GM12875 (cell line): ENCODE results near the gene DHTKD1.
"Not testable (repeated sequence)": the region's sequence is repeated elsewhere in the genome, so short reads cannot be mapped to it uniquely, and the experiment has no call there.

Source experiments
- H3K4me3 ChIP-seq: one replicate; pipeline ENCODE4 v1.5.1; 2011; ENCODE audit warnings: low read depth, low read length, control low read depth
- CTCF ChIP-seq: IDR thresholded peaks from 2 replicates; pipeline ENCODE4 v1.5.1; 2011; ENCODE audit warnings: low read depth, mild to moderate bottlenecking, control low read depth, inconsistent platforms, low read length, moderate library complexity, borderline replicate concordance; ENCODE audit not compliant: insufficient read depth

Gene DHTKD1

GRCh38 chr10:12091421-12091820 is 22.7 kb downstream of the DHTKD1 start:
- TF ChIP-seq CTCF, result no peak
- H3K4me3 ChIP-seq, result no peak overlapping the region

GRCh38 chr10:12097361-12097760 is 28.6 kb downstream of the DHTKD1 start:
- H3K4me3 ChIP-seq, result not testable (repeated sequence)

- no peak for TF ChIP-seq CTCF
- H3K4me3 ChIP-seq, result no peak overlapping the region
These were observed 29.0 kb downstream of the DHTKD1 start for GRCh38 chr10:12097791-12098190.

GRCh38 chr10:12098966-12099365 is 30.2 kb downstream of the DHTKD1 start:
- TF ChIP-seq CTCF, result no peak
- H3K4me3 ChIP-seq, result no peak overlapping the region

GRCh38 chr10:12103802-12104201 is 35.0 kb downstream of the DHTKD1 start:
- no peak for TF ChIP-seq CTCF
- no peak overlapping the region for H3K4me3 ChIP-seq

- no peak for TF ChIP-seq CTCF
These were observed 39.0 kb downstream of the DHTKD1 start for GRCh38 chr10:12107781-12108180.

GRCh38 chr10:12109286-12109685 is 40.5 kb downstream of the DHTKD1 start:
- TF ChIP-seq CTCF, result no peak
- no peak overlapping the region for H3K4me3 ChIP-seq

More at GRCh38 chr10:12107781-12108180, 39.0 kb downstream of the DHTKD1 start:
- no peak overlapping the region for H3K4me3 ChIP-seq

GRCh38 chr10:12111528-12111927 is 42.8 kb downstream of the DHTKD1 start:
- TF ChIP-seq CTCF, result no peak
- H3K4me3 ChIP-seq, result no peak overlapping the region
